Testis (tissue), 5 donors: ENCODE results near the gene UTS2B. TPM values are rescaled to one million over a fixed set of nuclear protein-coding genes. Genes with fewer than 3 reads are reported as not detected.

ENCODE experiments used
- DNase-seq: peaks from one replicate; pipeline ENCODE4 v3.0.0-alpha.2; 2019
- H3K27ac ChIP-seq, 2 donors: fragments of 200-600 bp; sonication (generic); one replicate each; pipeline ENCODE4 v1.5.1; 2019
- H3K27me3 ChIP-seq: fragments of 200-600 bp; sonication (generic); one replicate; pipeline ENCODE4 v1.5.1; 2019
- H3K36me3 ChIP-seq: fragments of 200-600 bp; sonication (generic); one replicate; pipeline ENCODE4 v1.5.1; 2017; ENCODE audit warnings: low read depth; ENCODE audit errors: missing control alignments
- H3K4me1 ChIP-seq: fragments of 200-600 bp; sonication (generic); one replicate; pipeline ENCODE4 v1.5.1; 2019
- H3K4me3 ChIP-seq, 2 donors: fragments of 200-600 bp; sonication (generic); one replicate each; pipeline ENCODE4 v1.5.1; 2017 to 2019
- H3K9me3 ChIP-seq: fragments of 200-600 bp; sonication (generic); one replicate; pipeline ENCODE4 v1.5.1; 2017
- CTCF ChIP-seq, 3 experiments: fragments of 450-650 bp in 2 of 3; fragments of 200-600 bp in 1 of 3; sonication (generic) in 1 of 3; IDR thresholded peaks; one replicate each; pipeline ENCODE4 v1.5.1; 2016 to 2019; ENCODE audit warnings: antibody characterized with exemption in 3 of 3, mild to moderate bottlenecking in 2 of 3, moderate library complexity in 1 of 3
- POLR2A ChIP-seq: fragments of 450-650 bp; IDR thresholded peaks from one replicate; pipeline ENCODE4 v1.6.1; 2017; ENCODE audit warnings: antibody characterized with exemption, mild to moderate bottlenecking, moderate library complexity
- WGBS, 2 donors: methylation state at CpG; one replicate each; pipeline ENCODE4 v1.1.5; 2018; 5-methylcytosine and 5-hydroxymethylcytosine counted together
- intact Hi-C: fragments of 100-400 bp; cut with DNase I; formaldehyde crosslinking; loops from one replicate; pipeline ENCODE4 v1.15.1; 2023; ENCODE audit warnings: low total_unique reads
- long read RNA-seq, 2 donors: transcript quantifications; one replicate each; lab custom pipeline, GENCODE V29; 2026
- polyA plus RNA-seq: library from polyadenylated mRNA; stranded (reverse); fragments of 350-450 nt; fragmentation: Illumina TruSeq; extraction: RNeasy Lipid Tissue Mini Kit (QIAGEN cat#74804); gene quantifications from one replicate; pipeline ENCODE4 v1.2.3, GENCODE V29; 2014; ENCODE audit warnings: low read depth, low replicate concordance; ENCODE audit not compliant: insufficient read depth
- total RNA-seq, 2 donors: library from RNA; depleted of rRNA; stranded (reverse); fragments of >200 nt; gene quantifications; one replicate each; pipeline ENCODE4 v1.2.3, GENCODE V29; 2016

The UTS2B gene
- 10 to 100 TPM in 1 of 2 donors, 1 to 10 TPM in 1; 5.9 to 13.1 TPM for total RNA-seq
- polyA plus RNA-seq = 12.3 TPM
- long read RNA-seq, donor 1, partial matches to known transcripts = 108 of 141 reads
- long read RNA-seq, donor 1, other reads (novel, unspliced or antisense) = 33 of 141 reads
- long read RNA-seq, donor 2 = 0 reads

- intact Hi-C loops = no loop called here
- 2% methylated on average over 22 to 35 of the region's 37 CpGs for WGBS, 2 donors
- H3K27ac ChIP-seq = peak within 1 kb of the TSS; percentile 90 to 98
- H3K36me3 ChIP-seq = no peaks in the 10 kb centered on the region
- H3K9me3 ChIP-seq = no peaks in the 10 kb centered on the region
- DNase-seq = peak; percentile 58
- TF ChIP-seq POLR2A (no peak), CTCF (IDR thresholded peaks at IDR 0.05) (no peak)
- peak within 1 kb of the TSS; percentile 89 to 95 for H3K4me3 ChIP-seq
- peaks cover 20% of the 10 kb centered on the region for H3K4me1 ChIP-seq
- no peaks in the 10 kb centered on the region for H3K27me3 ChIP-seq
Observed at GRCh38 chr3:191329654-191330529, at the start of gene UTS2B. Gene UTS2B (minus strand): TSS chr3:191330526. CDS start chr3:191282189, 48,337 bp downstream.

- TF ChIP-seq POLR2A (no peak), CTCF (IDR thresholded peaks at IDR 0.05) (no peak)
- H3K27ac ChIP-seq = no peak overlapping the region
- intact Hi-C loops = no loop called here
- H3K4me3 ChIP-seq = no peak overlapping the region
- DNase-seq = no peak
- no peaks in the 10 kb centered on the region for H3K36me3 ChIP-seq
- H3K4me1 ChIP-seq = peaks cover 58% of the 10 kb centered on the region
- no peaks in the 10 kb centered on the region for H3K9me3 ChIP-seq
- 31 to 54% methylated on average over 2 of the region's 2 CpGs for WGBS, 2 donors
- H3K27me3 ChIP-seq = no peaks in the 10 kb centered on the region
Observed at GRCh38 chr3:191380001-191380400, 49.7 kb upstream of the UTS2B start.

GRCh38 chr3:191379446-191379845 lies 49.1 kb upstream of the UTS2B start:
- H3K27ac ChIP-seq = peak overlapping the region in 1 of 2 donors; percentile 29
- no peaks in the 10 kb centered on the region for H3K36me3 ChIP-seq
- no peaks in the 10 kb centered on the region for H3K9me3 ChIP-seq
- no peak overlapping the region for H3K4me3 ChIP-seq
- no peak for DNase-seq
- H3K4me1 ChIP-seq = peaks cover 58% of the 10 kb centered on the region
- intact Hi-C loops = no loop called here
- 40 to 71% methylated on average over 2 of the region's 2 CpGs for WGBS, 2 donors
- TF ChIP-seq POLR2A = no peak
- no peaks in the 10 kb centered on the region for H3K27me3 ChIP-seq

- no peak for TF ChIP-seq CTCF (IDR thresholded peaks at IDR 0.05)
- no peak for TF ChIP-seq POLR2A
- no peak overlapping the region for H3K4me3 ChIP-seq
- no peaks in the 10 kb centered on the region for H3K9me3 ChIP-seq
- no peak for DNase-seq
- peaks cover 51% of the 10 kb centered on the region for H3K4me1 ChIP-seq
- H3K36me3 ChIP-seq = no peaks in the 10 kb centered on the region
- no peaks in the 10 kb centered on the region for H3K27me3 ChIP-seq
- peak overlapping the region; percentile 32 to 65 for H3K27ac ChIP-seq
- intact Hi-C loops = no loop called here
Observed at GRCh38 chr3:191378142-191378812, 48.0 kb upstream of the UTS2B start.

GRCh38 chr3:191376516-191377141 lies 46.3 kb upstream of the UTS2B start:
- intact Hi-C loops = no loop called here
- 41 to 55% methylated on average over 7 of the region's 7 CpGs for WGBS, 2 donors
- DNase-seq = no peak
- Histone ChIP-seq H3K4me1 (peaks cover 41% of the 10 kb centered on the region), H3K9me3 (no peaks in the 10 kb centered on the region), H3K27me3 (no peaks in the 10 kb centered on the region), H3K4me3 (no peak overlapping the region), H3K36me3 (no peaks in the 10 kb centered on the region), H3K27ac (peak overlapping the region in 1 of 2 donors; percentile 65)
- no peak for TF ChIP-seq CTCF (IDR thresholded peaks at IDR 0.05)
- no peak for TF ChIP-seq POLR2A
